Body of pancreas (tissue), 4 donors: Measurements from ENCODE around the gene TMOD1.

ENCODE experiments used
- POLR2A ChIP-seq, 3 donors: fragments of 450-650 bp; IDR thresholded peaks; one replicate each; pipeline ENCODE4 v1.6.1; 2016; ENCODE audit warnings: antibody characterized with exemption in 3 of 3, mild to moderate bottlenecking in 2 of 3
- TF ChIP-seq, protein P1 (sequence below), 7 experiments: fragments of 450-650 bp in 4 of 7; fragments of 200-600 bp in 3 of 7; sonication (generic) in 3 of 7; IDR thresholded peaks; one replicate each; pipeline ENCODE4 v1.5.1; 2016 to 2019; ENCODE audit warnings: antibody characterized with exemption in 7 of 7

DNA sequence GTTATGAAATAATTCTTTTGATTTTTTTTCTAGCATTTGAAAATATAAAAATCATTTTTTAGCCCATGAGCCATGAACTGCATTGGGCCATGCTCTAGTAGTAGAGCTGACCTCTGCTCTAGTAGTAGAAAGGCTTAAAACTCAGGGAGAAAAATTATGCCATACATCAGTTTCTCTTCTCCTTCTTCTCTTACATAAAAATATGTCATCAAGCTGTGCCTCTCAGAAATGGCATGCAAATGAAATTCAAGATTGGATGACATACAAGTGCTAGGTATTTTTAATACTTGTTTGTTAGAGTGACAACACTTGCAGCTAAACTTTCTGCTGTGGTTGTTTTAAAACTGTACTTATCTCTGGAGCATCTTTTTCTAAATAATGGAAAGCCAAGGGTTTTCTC, 42.1 kb upstream of the TMOD1 start:
- TF ChIP-seq, protein P1, sequence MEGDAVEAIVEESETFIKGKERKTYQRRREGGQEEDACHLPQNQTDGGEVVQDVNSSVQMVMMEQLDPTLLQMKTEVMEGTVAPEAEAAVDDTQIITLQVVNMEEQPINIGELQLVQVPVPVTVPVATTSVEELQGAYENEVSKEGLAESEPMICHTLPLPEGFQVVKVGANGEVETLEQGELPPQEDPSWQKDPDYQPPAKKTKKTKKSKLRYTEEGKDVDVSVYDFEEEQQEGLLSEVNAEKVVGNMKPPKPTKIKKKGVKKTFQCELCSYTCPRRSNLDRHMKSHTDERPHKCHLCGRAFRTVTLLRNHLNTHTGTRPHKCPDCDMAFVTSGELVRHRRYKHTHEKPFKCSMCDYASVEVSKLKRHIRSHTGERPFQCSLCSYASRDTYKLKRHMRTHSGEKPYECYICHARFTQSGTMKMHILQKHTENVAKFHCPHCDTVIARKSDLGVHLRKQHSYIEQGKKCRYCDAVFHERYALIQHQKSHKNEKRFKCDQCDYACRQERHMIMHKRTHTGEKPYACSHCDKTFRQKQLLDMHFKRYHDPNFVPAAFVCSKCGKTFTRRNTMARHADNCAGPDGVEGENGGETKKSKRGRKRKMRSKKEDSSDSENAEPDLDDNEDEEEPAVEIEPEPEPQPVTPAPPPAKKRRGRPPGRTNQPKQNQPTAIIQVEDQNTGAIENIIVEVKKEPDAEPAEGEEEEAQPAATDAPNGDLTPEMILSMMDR (IDR thresholded peaks at IDR 0.05): no peak
- TF ChIP-seq POLR2A (IDR thresholded peaks at IDR 0.05): no peak
